Measurements from ENCODE around the gene FBXO27.
"Not testable (repeated sequence)": the region's sequence is repeated elsewhere in the genome, so short reads cannot be mapped to it uniquely, and the experiment has no call there.

FBXO27 gene

GRCh38 chr19:38987745-38988144 lies 44.6 kb downstream of the FBXO27 start:
- H3K27me3 ChIP-seq (ENCODE audit: insufficient read depth, low read length, poor library complexity, severe bottlenecking); H3K9me2 ChIP-seq (replicated peaks; ENCODE audit: low read depth, low read length); H4K20me1 ChIP-seq (ENCODE audit: insufficient read depth, low read length, poor library complexity, severe bottlenecking); H3K4me1 ChIP-seq (ENCODE audit: insufficient read depth, low read length, poor library complexity, severe bottlenecking); H3F3A ChIP-seq (ENCODE audit: low read depth); H3K9ac ChIP-seq (ENCODE audit: low read depth, low read length, poor library complexity, severe bottlenecking); H3K36me3 ChIP-seq (ENCODE audit: insufficient read depth, low read length); H3K79me2 ChIP-seq (ENCODE audit: insufficient read depth, low read length); H2AFZ ChIP-seq (ENCODE audit: low read length); H3K4me3 ChIP-seq (ENCODE audit: low read length, poor library complexity, severe bottlenecking); H3K4me2 ChIP-seq (ENCODE audit: low read depth, low read length, poor library complexity, severe bottlenecking); H3K9me3 ChIP-seq (ENCODE audit: insufficient read depth, low read depth, low read length): not testable (repeated sequence)

- peaks cover 4% of the 10 kb centered on the region; the same call in 1 of the 2 replicates for H3K9me3 ChIP-seq (ENCODE audit: insufficient read depth, low read depth, low read length)
- no peak for TF ChIP-seq EZH2phosphoT487 (IDR thresholded peaks at IDR 0.05; ENCODE audit: borderline replicate concordance)
- no peak for TF ChIP-seq CTCF (conservative IDR thresholded peaks at IDR 0.05; ENCODE audit: low read length)
- no peaks in the 10 kb centered on the region for H3K79me2 ChIP-seq (ENCODE audit: insufficient read depth, low read length)
- H3K4me2 ChIP-seq (ENCODE audit: low read depth, low read length, poor library complexity, severe bottlenecking), result no peak overlapping the region
- no peaks in the 10 kb centered on the region for H3K4me1 ChIP-seq (ENCODE audit: insufficient read depth, low read length, poor library complexity, severe bottlenecking)
- no peaks in the 10 kb centered on the region for H3K36me3 ChIP-seq (ENCODE audit: insufficient read depth, low read length)
- H3K4me3 ChIP-seq (ENCODE audit: low read length, poor library complexity, severe bottlenecking), result no peak overlapping the region
- H3K9ac ChIP-seq (ENCODE audit: low read depth, low read length, poor library complexity, severe bottlenecking), result no peak overlapping the region
- H4K20me1 ChIP-seq (ENCODE audit: insufficient read depth, low read length, poor library complexity, severe bottlenecking), result no peaks in the 10 kb centered on the region
- no peaks in the 10 kb centered on the region for H3F3A ChIP-seq (ENCODE audit: low read depth)
- no peak overlapping the region for H2AFZ ChIP-seq (ENCODE audit: low read length)
- H3K27me3 ChIP-seq (ENCODE audit: insufficient read depth, low read length, poor library complexity, severe bottlenecking), result no peaks in the 10 kb centered on the region
- no peaks in the 10 kb centered on the region for H3K9me2 ChIP-seq (replicated peaks; ENCODE audit: low read depth, low read length)
Measured at GRCh38 chr19:38985262-38985661, 47.1 kb downstream of the FBXO27 start.

GRCh38 chr19:38980583-38981374 lies 51.6 kb downstream of the FBXO27 start:
- Histone ChIP-seq H2AFZ (ENCODE audit: low read length) (no peak overlapping the region), H3K4me1 (ENCODE audit: insufficient read depth, low read length, poor library complexity, severe bottlenecking) (no peaks in the 10 kb centered on the region), H3K79me2 (ENCODE audit: insufficient read depth, low read length) (no peaks in the 10 kb centered on the region), H3K36me3 (ENCODE audit: insufficient read depth, low read length) (no peaks in the 10 kb centered on the region), H3K9me3 (ENCODE audit: insufficient read depth, low read depth, low read length) (peaks cover 4% of the 10 kb centered on the region; the same call in 1 of the 2 replicates), H3K27me3 (ENCODE audit: insufficient read depth, low read length, poor library complexity, severe bottlenecking) (no peaks in the 10 kb centered on the region), H4K20me1 (ENCODE audit: insufficient read depth, low read length, poor library complexity, severe bottlenecking) (no peaks in the 10 kb centered on the region), H3K9me2 (replicated peaks; ENCODE audit: low read depth, low read length) (no peaks in the 10 kb centered on the region), H3K9ac (ENCODE audit: low read depth, low read length, poor library complexity, severe bottlenecking) (no peak overlapping the region), H3K4me3 (ENCODE audit: low read length, poor library complexity, severe bottlenecking) (no peak overlapping the region), H3K4me2 (ENCODE audit: low read depth, low read length, poor library complexity, severe bottlenecking) (no peak overlapping the region), H3F3A (ENCODE audit: low read depth) (no peaks in the 10 kb centered on the region)
- no peak for TF ChIP-seq CTCF (conservative IDR thresholded peaks at IDR 0.05; ENCODE audit: low read length)
- TF ChIP-seq EZH2phosphoT487 (IDR thresholded peaks at IDR 0.05; ENCODE audit: borderline replicate concordance), result no peak

- Histone ChIP-seq H2AFZ (ENCODE audit: low read length) (no peak overlapping the region), H3K9ac (ENCODE audit: low read depth, low read length, poor library complexity, severe bottlenecking) (no peak overlapping the region), H3F3A (ENCODE audit: low read depth) (no peaks in the 10 kb centered on the region), H3K4me2 (ENCODE audit: low read depth, low read length, poor library complexity, severe bottlenecking) (no peak overlapping the region), H3K79me2 (ENCODE audit: insufficient read depth, low read length) (no peaks in the 10 kb centered on the region), H3K4me3 (ENCODE audit: low read length, poor library complexity, severe bottlenecking) (no peak overlapping the region), H3K9me2 (replicated peaks; ENCODE audit: low read depth, low read length) (no peaks in the 10 kb centered on the region), H3K9me3 (ENCODE audit: insufficient read depth, low read depth, low read length) (peaks cover 4% of the 10 kb centered on the region; the same call in 1 of the 2 replicates), H3K4me1 (ENCODE audit: insufficient read depth, low read length, poor library complexity, severe bottlenecking) (no peaks in the 10 kb centered on the region), H3K27me3 (ENCODE audit: insufficient read depth, low read length, poor library complexity, severe bottlenecking) (no peaks in the 10 kb centered on the region), H4K20me1 (ENCODE audit: insufficient read depth, low read length, poor library complexity, severe bottlenecking) (no peaks in the 10 kb centered on the region), H3K36me3 (ENCODE audit: insufficient read depth, low read length) (no peaks in the 10 kb centered on the region)
- TF ChIP-seq EZH2phosphoT487 (IDR thresholded peaks at IDR 0.05; ENCODE audit: borderline replicate concordance) (no peak), CTCF (conservative IDR thresholded peaks at IDR 0.05; ENCODE audit: low read length) (no peak)
Measured at GRCh38 chr19:38979812-38980211, 52.5 kb downstream of the FBXO27 start.

Measured in Loucy (cell line).